ENCODE data around the gene PRSS48. TPM values are rescaled to one million over a fixed set of nuclear protein-coding genes. Genes with fewer than 3 reads are reported as not detected.
A peak's percentile ranks its signal among the peaks of the same experiment; 100 is the strongest.

The PRSS48 gene
- total and polyA plus RNA-seq, 10 donors: not detected

DNA sequence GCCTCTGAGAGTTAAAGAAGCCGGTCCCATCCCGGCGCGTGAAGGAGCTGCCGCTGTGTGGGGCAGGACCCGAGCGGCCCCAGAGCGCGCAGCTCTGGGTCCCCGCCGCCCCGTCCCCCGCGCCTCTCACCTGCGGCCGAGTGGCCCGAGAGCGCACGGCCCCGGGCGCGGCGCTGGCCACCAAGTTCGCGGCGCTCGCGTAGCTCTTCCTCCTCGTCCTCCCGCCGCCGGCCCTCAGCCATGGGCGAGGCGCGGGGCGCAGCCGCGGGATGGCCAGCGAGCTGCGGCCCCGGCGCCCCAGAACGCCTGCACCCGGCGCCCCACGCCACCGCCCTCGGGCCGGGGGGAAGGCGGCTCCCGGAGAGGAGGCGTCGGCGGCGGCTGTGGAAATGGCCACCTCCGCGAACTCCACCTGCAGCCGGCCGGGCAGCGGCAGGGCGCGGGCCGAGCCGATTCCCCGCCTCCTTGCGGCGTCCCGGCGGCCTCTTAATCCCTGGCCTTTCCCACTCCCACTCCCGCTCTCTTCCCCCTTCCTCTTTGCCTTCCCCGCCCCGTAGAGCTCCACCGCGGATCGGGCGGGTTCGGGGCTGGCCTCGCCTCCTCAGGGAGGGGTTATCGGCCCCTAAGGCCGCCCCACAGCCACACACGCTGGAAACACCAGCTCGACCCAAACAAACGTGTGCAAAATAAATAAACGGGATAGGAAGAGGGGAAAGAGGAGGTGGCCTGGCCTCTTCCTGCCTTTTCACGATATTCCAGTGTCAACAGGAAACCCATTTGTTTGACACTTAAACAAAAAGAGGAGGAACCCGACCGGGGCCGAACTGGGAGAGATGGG is 48.4 kb downstream of the PRSS48 start, which contains the start of gene SH3D19:
Gene SH3D19 (minus strand): TSS at position 495 of the 838 bp plus-strand sequence. CDS start 253 bp downstream, at position 242.
- H3K9me3 ChIP-seq: no peaks in the 10 kb centered on the region
- H3K27me3 ChIP-seq (replicated peaks in 1 of 7): peaks cover 0 to 47% (median 13%) of the 10 kb centered on the region in 7 donors
- H3K4me3 ChIP-seq: peak within 1 kb of the TSS; percentile 14 to 74 (median 52)
- no peaks in the 10 kb centered on the region for H3K36me3 ChIP-seq
- peak; percentile 50 to 85 (median 79) for TF ChIP-seq POLR2AphosphoS5 (IDR thresholded peaks at IDR 0.05)
- no peak for TF ChIP-seq POLR2A (IDR thresholded peaks at IDR 0.05)
- 1 to 5% (median 3%) methylated on average over 47 to 88 of the region's 88 CpGs for WGBS, 5 donors
- peaks cover 0 to 27% (median 10%) of the 10 kb centered on the region in 6 donors for H3K4me1 ChIP-seq
- DNase-seq: peak; percentile 80
- intact Hi-C loops (cut with DNase I; ENCODE audit: low total_unique reads): no loop called here
- peak within 1 kb of the TSS; percentile 27 to 87 (median 79) for H3K27ac ChIP-seq

DNA sequence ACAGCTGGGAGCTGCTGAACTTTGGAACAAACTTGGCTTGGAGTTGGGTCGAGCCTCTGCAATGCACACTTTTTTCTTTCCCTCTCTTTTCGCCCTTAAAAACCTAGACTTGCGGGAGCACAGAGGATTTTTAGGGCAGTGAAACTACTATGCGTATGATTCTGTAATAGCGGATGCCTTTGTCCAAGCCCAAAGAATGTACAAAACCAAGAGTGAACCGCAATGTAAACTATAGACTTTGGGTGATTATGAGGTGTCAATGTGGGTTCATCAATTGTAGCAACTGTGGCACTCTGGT is 48.9 kb downstream of the PRSS48 start:
- peaks cover 0 to 27% (median 10%) of the 10 kb centered on the region in 6 donors for H3K4me1 ChIP-seq
- peak overlapping the region; percentile 14 to 74 (median 52) for H3K4me3 ChIP-seq
- peaks cover 0 to 4% (median 0%) of the 10 kb centered on the region in 8 donors for H3K9me3 ChIP-seq
- intact Hi-C loops (cut with DNase I; ENCODE audit: low total_unique reads): no loop called here
- no peak for DNase-seq
- no peaks in the 10 kb centered on the region for H3K36me3 ChIP-seq
- H3K27ac ChIP-seq: peak overlapping the region in 7 of 8 donors; percentile 67 to 87 (median 80)
- WGBS, 5 donors: 48 to 74% (median 63%) methylated on average over 6 of the region's 6 CpGs
- no peak for TF ChIP-seq POLR2AphosphoS5 (IDR thresholded peaks at IDR 0.05)
- TF ChIP-seq, protein P1, sequence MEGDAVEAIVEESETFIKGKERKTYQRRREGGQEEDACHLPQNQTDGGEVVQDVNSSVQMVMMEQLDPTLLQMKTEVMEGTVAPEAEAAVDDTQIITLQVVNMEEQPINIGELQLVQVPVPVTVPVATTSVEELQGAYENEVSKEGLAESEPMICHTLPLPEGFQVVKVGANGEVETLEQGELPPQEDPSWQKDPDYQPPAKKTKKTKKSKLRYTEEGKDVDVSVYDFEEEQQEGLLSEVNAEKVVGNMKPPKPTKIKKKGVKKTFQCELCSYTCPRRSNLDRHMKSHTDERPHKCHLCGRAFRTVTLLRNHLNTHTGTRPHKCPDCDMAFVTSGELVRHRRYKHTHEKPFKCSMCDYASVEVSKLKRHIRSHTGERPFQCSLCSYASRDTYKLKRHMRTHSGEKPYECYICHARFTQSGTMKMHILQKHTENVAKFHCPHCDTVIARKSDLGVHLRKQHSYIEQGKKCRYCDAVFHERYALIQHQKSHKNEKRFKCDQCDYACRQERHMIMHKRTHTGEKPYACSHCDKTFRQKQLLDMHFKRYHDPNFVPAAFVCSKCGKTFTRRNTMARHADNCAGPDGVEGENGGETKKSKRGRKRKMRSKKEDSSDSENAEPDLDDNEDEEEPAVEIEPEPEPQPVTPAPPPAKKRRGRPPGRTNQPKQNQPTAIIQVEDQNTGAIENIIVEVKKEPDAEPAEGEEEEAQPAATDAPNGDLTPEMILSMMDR (IDR thresholded peaks at IDR 0.05 in 8 of 11, conservative IDR thresholded peaks at IDR 0.05 in 3 of 11): no peak
- TF ChIP-seq POLR2A (IDR thresholded peaks at IDR 0.05): no peak
- peaks cover 0 to 47% (median 13%) of the 10 kb centered on the region in 7 donors for H3K27me3 ChIP-seq (replicated peaks in 1 of 7)

DNA sequence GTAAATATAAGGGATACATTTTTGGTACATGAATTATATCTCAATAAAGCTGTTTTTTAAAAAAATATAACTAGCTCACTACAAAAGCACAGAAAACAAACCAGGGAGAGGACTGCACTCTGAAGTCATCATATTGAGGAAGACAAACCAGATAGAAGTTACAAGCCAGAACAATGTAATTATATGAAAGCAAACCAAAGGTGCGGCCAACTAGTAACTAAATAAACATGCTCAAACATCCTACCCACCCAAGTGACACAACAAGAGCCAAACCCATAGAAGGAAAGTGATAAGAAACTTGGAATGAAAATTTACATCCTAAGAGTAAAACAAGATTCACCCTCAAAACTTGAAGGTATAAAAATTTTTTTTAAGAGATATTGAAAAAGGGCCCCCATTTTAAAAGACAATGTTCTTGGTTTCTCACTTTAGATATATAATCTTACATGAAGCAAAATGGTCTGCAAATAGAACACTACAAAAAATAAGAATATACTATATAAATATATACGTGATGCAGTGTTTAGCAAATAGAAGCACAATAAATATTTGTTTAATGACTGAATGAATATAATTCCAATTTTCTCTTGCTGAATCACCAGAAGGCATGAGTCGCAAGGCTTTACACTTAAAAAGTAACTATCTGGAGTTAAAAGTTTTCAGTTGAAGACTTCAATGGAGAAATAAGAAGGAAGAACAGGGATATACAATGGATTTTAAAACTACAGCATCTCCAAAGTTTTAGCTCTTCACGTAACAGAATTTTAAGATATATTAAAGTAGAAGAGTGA is 52.5 kb downstream of the PRSS48 start:
- WGBS, 5 donors: 89 to 98% (median 93%) methylated on average over 4 of the region's 4 CpGs
- no peak for TF ChIP-seq POLR2AphosphoS5 (IDR thresholded peaks at IDR 0.05)
- TF ChIP-seq, protein P1 (IDR thresholded peaks at IDR 0.05 in 8 of 11, conservative IDR thresholded peaks at IDR 0.05 in 3 of 11): no peak
- no peak for TF ChIP-seq POLR2A (IDR thresholded peaks at IDR 0.05)
- Histone ChIP-seq H3K4me1 (peaks cover 0 to 17% (median 8%) of the 10 kb centered on the region in 6 donors), H3K27ac (no peak overlapping the region), H3K27me3 (replicated peaks in 1 of 7) (peaks cover 0 to 35% (median 13%) of the 10 kb centered on the region in 7 donors), H3K4me3 (no peak overlapping the region), H3K36me3 (no peaks in the 10 kb centered on the region), H3K9me3 (peaks cover 0 to 6% (median 0%) of the 10 kb centered on the region in 8 donors)
- DNase-seq: no peak
- intact Hi-C loops (cut with DNase I; ENCODE audit: low total_unique reads): no loop called here

DNA sequence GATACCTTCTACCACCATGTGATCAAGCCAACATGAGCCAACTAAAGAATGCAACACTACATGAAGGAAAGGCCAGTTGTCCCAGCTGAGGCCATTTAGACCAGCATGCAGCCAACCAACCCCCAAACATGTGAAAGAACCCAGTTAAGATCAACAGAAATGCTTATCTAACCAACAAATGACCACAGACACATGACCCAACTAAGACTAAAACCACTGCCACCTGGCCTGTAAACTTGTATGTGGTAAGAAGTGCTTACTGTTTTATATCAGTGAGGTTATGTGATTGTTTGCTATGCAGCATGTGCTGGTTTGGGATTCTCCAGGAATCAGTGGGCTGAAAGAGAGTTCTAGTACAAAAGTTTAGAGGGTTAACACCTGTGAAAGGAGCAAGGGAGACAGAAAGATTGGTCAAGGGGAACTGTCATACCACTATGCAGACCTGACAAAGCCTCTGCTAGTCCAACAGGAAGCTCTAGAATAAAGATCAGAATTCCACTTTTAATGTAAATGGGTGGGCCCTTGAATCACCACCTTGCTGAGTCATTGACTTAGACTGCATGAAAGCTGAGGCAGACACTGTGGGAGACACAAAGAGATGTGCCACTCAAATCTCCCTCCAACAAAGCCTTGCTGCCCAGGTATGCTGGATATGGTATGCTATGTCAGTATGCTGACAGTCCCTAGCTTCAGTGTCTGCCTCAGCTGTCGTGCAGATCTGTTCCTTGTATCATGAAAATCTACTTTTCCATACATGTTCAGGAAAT is 54.5 kb downstream of the PRSS48 start:
- DNase-seq: no peak
- Histone ChIP-seq H3K27ac (no peak overlapping the region), H3K4me1 (no peaks in the 10 kb centered on the region), H3K36me3 (no peaks in the 10 kb centered on the region), H3K9me3 (peaks cover 0 to 6% (median 0%) of the 10 kb centered on the region in 8 donors), H3K4me3 (no peak overlapping the region), H3K27me3 (replicated peaks in 1 of 7) (peaks cover 0 to 15% (median 0%) of the 10 kb centered on the region in 7 donors)
- TF ChIP-seq POLR2A (IDR thresholded peaks at IDR 0.05) (no peak), POLR2AphosphoS5 (IDR thresholded peaks at IDR 0.05) (no peak)
- TF ChIP-seq, protein P1 (IDR thresholded peaks at IDR 0.05 in 8 of 11, conservative IDR thresholded peaks at IDR 0.05 in 3 of 11): no peak
- WGBS, 5 donors: 67 to 100% (median 76%) methylated on average over 1 of the region's 1 CpG
- intact Hi-C loops (cut with DNase I; ENCODE audit: low total_unique reads): no loop called here

All from spleen (tissue), 11 donors.